Smooth muscle cell (in vitro differentiated cells): ENCODE data around the gene PSMB3. TPM values are rescaled to one million over a fixed set of nuclear protein-coding genes. Genes with fewer than 3 reads are reported as not detected.

ENCODE experiments used
- DNase-seq: peaks from one replicate; lab custom pipeline; 2025; ENCODE audit not compliant: unreplicated experiment; lab: John Stamatoyannopoulos, UW
- H2AFZ ChIP-seq: fragments of 200-600 bp; sonication (generic); 2 replicates; pipeline ENCODE4 v1.6.0; 2016; ENCODE audit warnings: antibody characterized with exemption, low read depth, mild to moderate bottlenecking
- H3F3A ChIP-seq: fragments of 200-600 bp; sonication (generic); 2 replicates; pipeline ENCODE4 v1.6.0; 2017; ENCODE audit warnings: antibody characterized with exemption, low read depth
- H3K27ac ChIP-seq: fragments of 200-600 bp; sonication (generic); 2 replicates; pipeline ENCODE4 v1.5.1; 2016; ENCODE audit warnings: low read depth, mild to moderate bottlenecking
- H3K27me3 ChIP-seq: fragments of 200-600 bp; sonication (generic); 2 replicates; pipeline ENCODE4 v1.6.1; 2016; ENCODE audit warnings: low read depth, mild to moderate bottlenecking
- H3K36me3 ChIP-seq: fragments of 200-600 bp; sonication (generic); 2 replicates; pipeline ENCODE4 v1.5.1; 2016; ENCODE audit warnings: low read depth
- H3K4me1 ChIP-seq: fragments of 200-600 bp; sonication (generic); 2 replicates; pipeline ENCODE4 v1.5.1; 2016; ENCODE audit warnings: low read depth
- H3K4me2 ChIP-seq: fragments of 200-600 bp; sonication (generic); 2 replicates; pipeline ENCODE4 v1.6.0; 2016; ENCODE audit warnings: mild to moderate bottlenecking
- H3K4me3 ChIP-seq: fragments of 200-600 bp; sonication (generic); 2 replicates; pipeline ENCODE4 v1.5.1; 2016; ENCODE audit warnings: mild to moderate bottlenecking
- H3K79me2 ChIP-seq: fragments of 200-600 bp; sonication (generic); 2 replicates; pipeline ENCODE4 v1.6.0; 2016; ENCODE audit warnings: low read depth, mild to moderate bottlenecking
- H3K9ac ChIP-seq: fragments of 200-600 bp; sonication (generic); 2 replicates; pipeline ENCODE4 v1.6.0; 2016; ENCODE audit warnings: low read depth
- H3K9me3 ChIP-seq: fragments of 200-600 bp; sonication (generic); replicated peaks from 2 replicates; pipeline ENCODE4 v1.5.1; 2016; ENCODE audit warnings: low read depth
- H4K20me1 ChIP-seq: fragments of 200-600 bp; sonication (generic); 2 replicates; pipeline ENCODE4 v1.6.0; 2016; ENCODE audit warnings: low read depth
- WGBS: methylation state at CpG from one replicate; pipeline ENCODE4 v1.1.7; 2016; ENCODE audit warnings: low lambda C conversion rate; 5-methylcytosine and 5-hydroxymethylcytosine counted together
- polyA plus RNA-seq: library from polyadenylated mRNA; unstranded; fragments of >200 nt; fragmentation: Nextera tagmentation; extraction: Ambion mirVana; gene quantifications from 2 replicates; pipeline ENCODE4 v1.2.1, GENCODE V29; 2016
- total RNA-seq: library from RNA; depleted of rRNA; stranded (reverse); fragments of >200 nt; gene quantifications from 2 replicates; pipeline ENCODE4 v1.2.3, GENCODE V29; 2014
- TF ChIP-seq, protein P1 (sequence below): fragments of 200-600 bp; sonication (generic); IDR thresholded peaks from 2 replicates; pipeline ENCODE4 v1.5.1; 2017; ENCODE audit warnings: borderline replicate concordance, mild to moderate bottlenecking, antibody characterized with exemption; ENCODE audit not compliant: insufficient read depth, poor library complexity, severe bottlenecking

PSMB3 gene
- total and polyA plus RNA-seq, 2 experiments from 2014 or later = 312 to 358 TPM

DNA sequence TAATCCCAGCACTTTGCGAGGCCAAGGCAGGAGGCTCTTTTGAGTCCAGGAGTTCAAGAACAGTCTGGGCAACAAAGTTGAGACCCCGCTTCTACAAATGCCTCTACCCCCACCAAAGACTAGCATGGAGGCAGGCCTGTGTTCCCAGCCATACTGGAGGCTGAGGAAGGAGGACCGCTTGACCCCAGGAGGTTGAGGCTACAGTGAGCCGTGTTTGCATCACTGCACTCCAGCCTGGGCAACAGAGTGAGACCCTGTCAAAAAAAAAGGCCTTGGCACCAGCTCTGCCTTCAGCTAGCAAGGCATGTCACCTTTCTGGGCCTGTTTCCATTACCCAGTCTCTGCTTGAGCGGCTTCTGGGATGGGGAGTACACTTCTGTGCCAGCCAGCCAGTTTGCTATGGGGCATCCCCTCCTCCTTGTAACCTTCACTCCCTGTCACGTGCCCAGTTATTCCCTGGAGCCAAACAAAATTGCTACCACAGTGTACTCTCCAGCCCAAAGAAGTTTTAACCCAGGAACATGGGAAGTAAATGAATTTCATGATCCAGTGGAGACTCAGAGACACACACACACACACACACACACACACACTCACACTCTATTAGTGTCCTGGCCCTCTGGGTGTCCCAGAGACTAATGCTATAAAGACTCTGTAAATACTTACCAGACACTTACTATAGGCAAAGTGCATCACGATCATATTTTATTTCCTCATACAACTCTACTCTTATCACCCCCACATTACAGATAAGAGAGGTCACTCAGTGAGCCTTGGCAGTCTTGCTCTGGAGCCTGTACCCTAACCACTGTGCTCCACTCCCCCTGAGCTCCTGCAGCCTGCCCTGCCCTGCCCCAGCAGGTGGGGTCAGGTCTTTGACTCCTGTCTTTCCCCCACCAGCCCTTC, 19.9 kb upstream of the PSMB3 start:
- H2AFZ ChIP-seq = no peak overlapping the region
- no peak overlapping the region for H3K4me3 ChIP-seq
- TF ChIP-seq, protein P1, sequence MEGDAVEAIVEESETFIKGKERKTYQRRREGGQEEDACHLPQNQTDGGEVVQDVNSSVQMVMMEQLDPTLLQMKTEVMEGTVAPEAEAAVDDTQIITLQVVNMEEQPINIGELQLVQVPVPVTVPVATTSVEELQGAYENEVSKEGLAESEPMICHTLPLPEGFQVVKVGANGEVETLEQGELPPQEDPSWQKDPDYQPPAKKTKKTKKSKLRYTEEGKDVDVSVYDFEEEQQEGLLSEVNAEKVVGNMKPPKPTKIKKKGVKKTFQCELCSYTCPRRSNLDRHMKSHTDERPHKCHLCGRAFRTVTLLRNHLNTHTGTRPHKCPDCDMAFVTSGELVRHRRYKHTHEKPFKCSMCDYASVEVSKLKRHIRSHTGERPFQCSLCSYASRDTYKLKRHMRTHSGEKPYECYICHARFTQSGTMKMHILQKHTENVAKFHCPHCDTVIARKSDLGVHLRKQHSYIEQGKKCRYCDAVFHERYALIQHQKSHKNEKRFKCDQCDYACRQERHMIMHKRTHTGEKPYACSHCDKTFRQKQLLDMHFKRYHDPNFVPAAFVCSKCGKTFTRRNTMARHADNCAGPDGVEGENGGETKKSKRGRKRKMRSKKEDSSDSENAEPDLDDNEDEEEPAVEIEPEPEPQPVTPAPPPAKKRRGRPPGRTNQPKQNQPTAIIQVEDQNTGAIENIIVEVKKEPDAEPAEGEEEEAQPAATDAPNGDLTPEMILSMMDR = no peak
- no peak overlapping the region for H3K27ac ChIP-seq
- peaks cover 12% of the 10 kb centered on the region for H3F3A ChIP-seq
- no peaks in the 10 kb centered on the region for H3K36me3 ChIP-seq
- no peaks in the 10 kb centered on the region for H3K27me3 ChIP-seq
- H4K20me1 ChIP-seq = peaks cover 23% of the 10 kb centered on the region
- no peak for DNase-seq
- H3K9me3 ChIP-seq = no peaks in the 10 kb centered on the region
- 96% methylated on average over 7 of the region's 7 CpGs for WGBS
- H3K4me1 ChIP-seq = peaks cover 5% of the 10 kb centered on the region
- no peaks in the 10 kb centered on the region for H3K79me2 ChIP-seq
- H3K9ac ChIP-seq = no peak overlapping the region
- no peak overlapping the region for H3K4me2 ChIP-seq

DNA sequence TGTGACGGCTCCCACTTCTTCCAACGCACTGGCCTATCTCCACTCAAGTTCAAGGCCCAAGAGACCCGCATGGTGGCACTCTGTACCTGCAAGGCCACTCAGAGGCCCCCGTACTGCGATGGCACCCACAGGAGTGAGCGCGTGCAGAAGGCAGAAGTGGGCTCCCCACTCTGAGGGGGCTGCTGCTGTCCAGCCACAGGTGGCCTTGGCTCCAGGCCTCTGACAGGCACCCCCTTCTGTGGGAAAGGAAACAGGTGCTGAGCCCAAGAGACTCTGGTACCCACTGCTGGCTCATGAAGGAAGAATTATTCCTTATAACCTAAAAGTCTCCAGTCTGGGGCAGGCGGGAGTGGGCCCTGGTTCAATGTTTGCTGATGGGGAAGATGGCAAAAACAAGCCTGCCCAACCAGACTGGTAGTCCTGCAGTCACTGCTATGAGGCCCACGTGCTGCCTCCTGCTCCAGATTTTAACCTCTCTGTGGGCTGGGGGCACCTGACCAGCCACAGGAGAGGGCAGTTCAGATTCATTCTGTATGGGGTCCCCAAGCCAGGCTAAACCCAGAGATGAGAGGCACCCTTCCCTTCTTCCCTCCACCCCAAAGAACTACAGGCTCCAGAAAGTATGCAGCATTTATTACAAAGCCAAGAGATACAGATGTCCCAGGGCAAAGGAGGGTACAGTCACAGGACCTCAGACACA, 19.1 kb upstream of the PSMB3 start:
- H4K20me1 ChIP-seq = peaks cover 24% of the 10 kb centered on the region
- H3K27ac ChIP-seq = no peak overlapping the region
- 91% methylated on average over 9 of the region's 9 CpGs for WGBS
- TF ChIP-seq, protein P1 = no peak
- no peak overlapping the region for H2AFZ ChIP-seq
- H3F3A ChIP-seq = peaks cover 12% of the 10 kb centered on the region
- no peaks in the 10 kb centered on the region for H3K9me3 ChIP-seq
- H3K79me2 ChIP-seq = no peaks in the 10 kb centered on the region
- no peak overlapping the region for H3K4me3 ChIP-seq
- no peak overlapping the region for H3K9ac ChIP-seq
- H3K4me2 ChIP-seq = no peak overlapping the region
- no peak for DNase-seq
- peaks cover 5% of the 10 kb centered on the region for H3K4me1 ChIP-seq
- no peaks in the 10 kb centered on the region for H3K27me3 ChIP-seq
- H3K36me3 ChIP-seq = no peaks in the 10 kb centered on the region

DNA sequence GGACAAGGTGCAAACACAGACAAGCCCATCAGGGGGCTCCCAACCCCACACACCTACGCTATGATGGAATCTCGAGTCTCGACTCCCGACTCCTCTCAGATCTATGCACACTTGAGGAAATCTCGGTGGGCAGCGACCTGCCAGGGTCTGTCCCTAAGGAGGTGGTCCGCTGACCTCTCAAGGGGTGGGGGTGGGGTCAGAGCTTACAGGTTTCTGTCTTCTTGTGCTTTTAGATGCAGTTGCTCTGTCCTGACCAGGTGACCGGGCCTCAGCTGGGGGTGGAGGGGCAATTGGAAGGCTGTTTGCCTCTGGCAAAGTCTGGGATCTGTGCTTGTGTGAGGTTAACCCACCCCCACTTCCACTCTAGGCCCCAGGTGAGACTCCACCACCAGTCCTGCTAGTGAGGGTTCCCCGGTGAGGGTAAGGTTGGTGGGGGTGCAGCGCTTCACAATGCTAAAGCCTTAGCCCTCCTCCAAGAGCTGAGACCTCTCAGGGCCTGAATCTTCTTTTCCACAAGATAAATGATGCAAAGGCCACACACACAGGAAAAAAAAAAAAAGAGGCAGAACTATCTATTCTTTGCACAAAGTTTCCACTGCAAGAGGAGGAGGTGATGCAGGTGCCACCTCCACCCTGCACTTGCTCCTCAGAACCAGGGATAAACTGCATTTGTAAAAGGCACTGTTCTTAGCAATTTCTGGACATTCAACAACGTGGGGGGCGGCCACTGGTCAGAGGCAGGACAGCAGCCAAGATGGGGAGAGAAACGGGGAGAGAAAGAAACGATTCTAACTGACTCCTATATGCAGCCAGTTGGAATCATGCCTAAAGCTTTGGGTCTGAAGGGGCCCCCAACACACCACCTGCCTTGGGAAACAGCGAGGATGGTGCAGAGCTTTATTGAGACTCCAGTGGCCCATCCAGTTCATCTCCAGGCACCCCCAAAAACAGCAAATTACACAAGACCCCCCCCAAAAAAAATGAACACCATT, 18.3 kb upstream of the PSMB3 start:
- DNase-seq = no peak
- Histone ChIP-seq H3K79me2 (no peaks in the 10 kb centered on the region), H3K27ac (no peak overlapping the region), H3K36me3 (no peaks in the 10 kb centered on the region), H4K20me1 (peaks cover 33% of the 10 kb centered on the region), H3K4me1 (peaks cover 5% of the 10 kb centered on the region), H3K9ac (no peak overlapping the region), H2AFZ (no peak overlapping the region), H3F3A (peaks cover 12% of the 10 kb centered on the region), H3K27me3 (no peaks in the 10 kb centered on the region), H3K4me3 (no peak overlapping the region), H3K9me3 (no peaks in the 10 kb centered on the region), H3K4me2 (no peak overlapping the region)
- TF ChIP-seq, protein P1 = peak; percentile 6
- WGBS = 85% methylated on average over 15 of the region's 15 CpGs
